ENCODE results near the gene NUTM2G. TPM values are rescaled to one million over a fixed set of nuclear protein-coding genes. Genes with fewer than 3 reads are reported as not detected.
"Not testable (repeated sequence)": the region's sequence is repeated elsewhere in the genome, so short reads cannot be mapped to it uniquely, and the experiment has no call there.

The NUTM2G gene
- total and polyA plus RNA-seq, 3 donors from 2014 or later: 1.3 to 2.7 (median 2.6) TPM

- 85 to 87% methylated on average over 6 to 7 of the region's 7 CpGs for WGBS, 2 donors
- H3K4me3 ChIP-seq; H3K36me3 ChIP-seq (ENCODE audit: low read depth, missing control alignments); H3K9me3 ChIP-seq; DNase-seq; H3K27ac ChIP-seq; H3K27me3 ChIP-seq; intact Hi-C loops (cut with DNase I; ENCODE audit: low total_unique reads); H3K4me1 ChIP-seq: not testable (repeated sequence)
Measured at GRCh38 chr9:96983496-96984122, 55.0 kb downstream of the NUTM2G start.

- intact Hi-C loops (cut with DNase I; ENCODE audit: low total_unique reads); H3K36me3 ChIP-seq (ENCODE audit: low read depth, missing control alignments); H3K27me3 ChIP-seq; DNase-seq; H3K9me3 ChIP-seq; H3K4me1 ChIP-seq; H3K4me3 ChIP-seq; H3K27ac ChIP-seq: not testable (repeated sequence)
- 73 to 77% methylated on average over 2 to 3 of the region's 3 CpGs for WGBS, 2 donors
Measured at GRCh38 chr9:96984139-96984538, 55.5 kb downstream of the NUTM2G start.

DNA sequence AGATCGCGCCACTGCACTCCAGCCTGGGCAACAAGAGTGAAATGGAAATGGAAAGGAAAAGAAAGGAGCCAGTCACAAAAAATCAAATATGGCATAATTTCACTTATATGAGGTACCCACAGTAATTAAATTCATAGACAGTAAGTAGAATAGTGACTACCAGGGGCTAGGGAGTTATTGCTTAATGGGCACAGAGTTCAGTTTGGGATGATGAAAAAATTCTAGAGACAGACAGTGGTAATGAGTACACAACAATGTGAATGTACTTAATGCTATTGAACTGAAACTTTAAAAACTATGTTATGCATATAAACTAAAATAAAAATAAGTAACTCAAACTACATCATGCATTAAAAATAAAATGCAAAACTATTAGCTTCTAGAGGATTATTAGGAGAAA is 56.2 kb downstream of the NUTM2G start:
- intact Hi-C loops (cut with DNase I; ENCODE audit: low total_unique reads); H3K36me3 ChIP-seq (ENCODE audit: low read depth, missing control alignments); H3K4me1 ChIP-seq; DNase-seq; H3K27ac ChIP-seq; H3K27me3 ChIP-seq; H3K4me3 ChIP-seq; H3K9me3 ChIP-seq: not testable (repeated sequence)
- 89 to 100% methylated on average over 2 of the region's 2 CpGs for WGBS, 2 donors

Other genes starting within 250 kb of the NUTM2G start
- gene ZNF510, start 150.8 kb upstream of the NUTM2G start, total RNA-seq: 10 to 100 TPM; 10.3 to 11.6 TPM
- 7.9 TPM for gene ZNF510, start 150.8 kb upstream of the NUTM2G start, polyA plus RNA-seq (ENCODE audit: insufficient read depth, low read depth, low replicate concordance)
- 10 to 100 TPM; 16.8 to 18.4 TPM for gene ZNF782, start 74.3 kb upstream of the NUTM2G start, total RNA-seq
- gene ZNF782, start 74.3 kb upstream of the NUTM2G start, polyA plus RNA-seq (ENCODE audit: insufficient read depth, low read depth, low replicate concordance): 5.1 TPM
- gene CTSV, start 110.3 kb downstream of the NUTM2G start, total RNA-seq: 100 to 1,000 TPM; 107 to 319 TPM
- gene CTSV, start 110.3 kb downstream of the NUTM2G start, polyA plus RNA-seq (ENCODE audit: insufficient read depth, low read depth, low replicate concordance): 96.6 TPM

All from testis (tissue), 3 donors.